ENCODE measurements around the gene TAOK2. TPM values are rescaled to one million over a fixed set of nuclear protein-coding genes. Genes with fewer than 3 reads are reported as not detected.

The TAOK2 gene
- polyA plus RNA-seq, 2 of the 4 experiments (the other 2 are of a cell fraction), result 13.7 to 30.8 TPM

DNA sequence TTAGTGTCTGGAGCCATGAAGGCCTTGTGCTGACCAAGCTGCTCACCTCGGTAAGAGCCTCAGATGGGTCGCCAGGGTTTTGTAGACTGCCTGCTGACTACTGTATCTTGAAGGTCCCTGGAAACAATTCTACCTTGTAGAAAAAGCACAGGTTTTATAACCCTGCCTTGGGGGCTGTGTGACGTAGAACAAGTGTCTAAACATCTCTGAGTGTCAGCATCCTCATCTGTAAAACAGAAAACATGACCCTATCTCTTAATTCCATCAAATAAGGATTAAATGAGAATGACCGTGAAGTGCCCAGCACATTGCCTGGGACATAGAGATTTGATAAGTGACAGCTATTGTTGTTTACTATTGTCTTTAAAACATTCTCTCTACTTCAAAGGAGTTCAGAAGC is 5.5 kb upstream of the TAOK2 start:
- Histone ChIP-seq H3K9me3 (peaks cover 4% of the 10 kb centered on the region; the same call in 1 of the 3 replicates), H3K4me2 (no peak overlapping the region), H3K27ac (no peak overlapping the region), H3K4me3 (no peak overlapping the region), H3K4me1 (no peaks in the 10 kb centered on the region; the same call in 2 of the 3 replicates)
- DNase-seq (ENCODE audit: low read depth in 1 of 2, low spot score in 1 of 2) (no peak), ATAC-seq (no peak), FAIRE-seq (no peak)
- no peak for TF ChIP-seq NFE2L2 (conservative IDR thresholded peaks at IDR 0.05; ENCODE audit: low read length)
- TF ChIP-seq ZFP36 (IDR thresholded peaks at IDR 0.05; ENCODE audit: borderline replicate concordance, partially characterized antibody), result peak; percentile 2
- no peak for TF ChIP-seq NR3C1 (IDR thresholded peaks at IDR 0.05)
- ChIA-PET POLR2A (interaction anchor here (0.6 kb wide), 1 partner anchor 13 kb away, joined by 3 read pairs; no protein-coding TSS in a partner anchor), CTCF (no interaction called here)
- WGBS (ENCODE audit: missing lambda C conversion rate), result 80% methylated on average over 4 of the region's 4 CpGs

DNA sequence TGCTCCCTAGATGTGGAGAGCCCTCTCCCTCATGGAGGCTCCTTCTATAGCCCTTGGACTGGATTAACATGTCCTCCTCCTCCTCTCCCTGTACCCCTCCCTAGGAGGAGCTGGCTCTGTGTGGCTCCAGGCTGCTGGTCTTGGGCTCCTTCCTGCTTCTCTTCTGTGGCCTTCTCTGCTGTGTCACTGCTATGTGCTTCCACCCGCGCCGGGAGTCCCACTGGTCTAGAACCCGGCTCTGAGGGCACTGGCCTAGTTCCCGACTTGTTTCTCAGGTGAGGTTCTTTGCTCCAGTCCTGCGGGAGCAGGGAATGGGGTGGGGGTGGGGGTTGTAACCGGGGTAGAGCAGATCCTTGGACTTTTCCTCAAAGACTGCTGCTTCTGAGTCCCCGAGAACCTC is 2.4 kb upstream of the TAOK2 start:
- WGBS (ENCODE audit: missing lambda C conversion rate), result 75% methylated on average over 8 of the region's 8 CpGs
- no peak overlapping the region for H3K27ac ChIP-seq
- H3K4me1 ChIP-seq, result peaks cover 16% of the 10 kb centered on the region
- H3K4me2 ChIP-seq, result no peak overlapping the region
- FAIRE-seq (no peak), ATAC-seq (no peak), DNase-seq (ENCODE audit: low read depth in 1 of 2, low spot score in 1 of 2) (no peak)
- H3K4me3 ChIP-seq, result no peak overlapping the region
- peaks cover 4% of the 10 kb centered on the region; the same call in 1 of the 3 replicates for H3K9me3 ChIP-seq
- ChIA-PET POLR2A (interaction anchor here (0.6 to 1.5 kb wide), 2 partner anchors 10 to 46 kb away, joined by 3 to 4 read pairs; partner anchors contain the start of gene TMEM219), CTCF (interaction anchor here (1.3 to 1.5 kb wide), 2 partner anchors 10 to 44 kb away, joined by 3 to 6 read pairs; partner anchors contain the start of gene TMEM219)
- TF ChIP-seq CHD4 (IDR thresholded peaks at IDR 0.05; ENCODE audit: borderline replicate concordance) (no peak), JUN (IDR thresholded peaks at IDR 0.05) (no peak), NPAS2 (CRISPR knock-in tag; IDR thresholded peaks at IDR 0.05; ENCODE audit: borderline replicate concordance) (no peak), POLR2A (IDR thresholded peaks at IDR 0.05; ENCODE audit: low read length) (no peak)
- TF ChIP-seq, protein P1, sequence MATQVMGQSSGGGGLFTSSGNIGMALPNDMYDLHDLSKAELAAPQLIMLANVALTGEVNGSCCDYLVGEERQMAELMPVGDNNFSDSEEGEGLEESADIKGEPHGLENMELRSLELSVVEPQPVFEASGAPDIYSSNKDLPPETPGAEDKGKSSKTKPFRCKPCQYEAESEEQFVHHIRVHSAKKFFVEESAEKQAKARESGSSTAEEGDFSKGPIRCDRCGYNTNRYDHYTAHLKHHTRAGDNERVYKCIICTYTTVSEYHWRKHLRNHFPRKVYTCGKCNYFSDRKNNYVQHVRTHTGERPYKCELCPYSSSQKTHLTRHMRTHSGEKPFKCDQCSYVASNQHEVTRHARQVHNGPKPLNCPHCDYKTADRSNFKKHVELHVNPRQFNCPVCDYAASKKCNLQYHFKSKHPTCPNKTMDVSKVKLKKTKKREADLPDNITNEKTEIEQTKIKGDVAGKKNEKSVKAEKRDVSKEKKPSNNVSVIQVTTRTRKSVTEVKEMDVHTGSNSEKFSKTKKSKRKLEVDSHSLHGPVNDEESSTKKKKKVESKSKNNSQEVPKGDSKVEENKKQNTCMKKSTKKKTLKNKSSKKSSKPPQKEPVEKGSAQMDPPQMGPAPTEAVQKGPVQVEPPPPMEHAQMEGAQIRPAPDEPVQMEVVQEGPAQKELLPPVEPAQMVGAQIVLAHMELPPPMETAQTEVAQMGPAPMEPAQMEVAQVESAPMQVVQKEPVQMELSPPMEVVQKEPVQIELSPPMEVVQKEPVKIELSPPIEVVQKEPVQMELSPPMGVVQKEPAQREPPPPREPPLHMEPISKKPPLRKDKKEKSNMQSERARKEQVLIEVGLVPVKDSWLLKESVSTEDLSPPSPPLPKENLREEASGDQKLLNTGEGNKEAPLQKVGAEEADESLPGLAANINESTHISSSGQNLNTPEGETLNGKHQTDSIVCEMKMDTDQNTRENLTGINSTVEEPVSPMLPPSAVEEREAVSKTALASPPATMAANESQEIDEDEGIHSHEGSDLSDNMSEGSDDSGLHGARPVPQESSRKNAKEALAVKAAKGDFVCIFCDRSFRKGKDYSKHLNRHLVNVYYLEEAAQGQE (IDR thresholded peaks at IDR 0.05), result no peak
- TF ChIP-seq, protein P2, sequence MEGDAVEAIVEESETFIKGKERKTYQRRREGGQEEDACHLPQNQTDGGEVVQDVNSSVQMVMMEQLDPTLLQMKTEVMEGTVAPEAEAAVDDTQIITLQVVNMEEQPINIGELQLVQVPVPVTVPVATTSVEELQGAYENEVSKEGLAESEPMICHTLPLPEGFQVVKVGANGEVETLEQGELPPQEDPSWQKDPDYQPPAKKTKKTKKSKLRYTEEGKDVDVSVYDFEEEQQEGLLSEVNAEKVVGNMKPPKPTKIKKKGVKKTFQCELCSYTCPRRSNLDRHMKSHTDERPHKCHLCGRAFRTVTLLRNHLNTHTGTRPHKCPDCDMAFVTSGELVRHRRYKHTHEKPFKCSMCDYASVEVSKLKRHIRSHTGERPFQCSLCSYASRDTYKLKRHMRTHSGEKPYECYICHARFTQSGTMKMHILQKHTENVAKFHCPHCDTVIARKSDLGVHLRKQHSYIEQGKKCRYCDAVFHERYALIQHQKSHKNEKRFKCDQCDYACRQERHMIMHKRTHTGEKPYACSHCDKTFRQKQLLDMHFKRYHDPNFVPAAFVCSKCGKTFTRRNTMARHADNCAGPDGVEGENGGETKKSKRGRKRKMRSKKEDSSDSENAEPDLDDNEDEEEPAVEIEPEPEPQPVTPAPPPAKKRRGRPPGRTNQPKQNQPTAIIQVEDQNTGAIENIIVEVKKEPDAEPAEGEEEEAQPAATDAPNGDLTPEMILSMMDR (IDR thresholded peaks at IDR 0.05), result no peak

DNA sequence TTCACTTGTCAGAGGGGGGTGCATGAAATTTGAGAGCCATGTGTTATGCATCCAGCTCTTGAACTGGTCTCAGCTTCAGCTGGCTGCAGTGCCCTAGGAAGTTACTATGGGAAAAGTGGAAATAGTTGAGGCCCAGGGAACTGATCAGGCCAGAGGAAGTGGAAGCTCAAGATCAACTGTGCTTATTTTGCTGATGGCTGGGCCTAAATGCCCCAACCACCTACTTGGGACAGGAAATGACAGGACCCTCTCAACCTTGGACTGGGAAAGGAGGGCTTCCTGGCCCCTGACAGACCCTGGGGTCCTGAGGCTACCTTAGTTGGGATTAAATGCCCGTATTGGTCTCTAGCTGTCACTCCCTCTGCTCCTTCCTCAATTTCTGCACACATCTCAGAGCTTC is 1.2 kb upstream of the TAOK2 start:
- no peak overlapping the region for H3K27ac ChIP-seq
- FAIRE-seq, result no peak
- POLR2A ChIA-PET, result interaction anchor here (0.6 to 2.0 kb wide), 8 partner anchors 11 to 161 kb away, joined by 3 to 27 read pairs (median 8); partner anchors contain the start of genes ASPHD1, KCTD13, SEZ6L2 and TMEM219

More for the DNA sequence above, 1.2 kb upstream of the TAOK2 start:
- Histone ChIP-seq H3K9me3 (peaks cover 4% of the 10 kb centered on the region; the same call in 1 of the 3 replicates), H3K4me2 (no peak overlapping the region), H3K4me1 (peaks cover 19% of the 10 kb centered on the region), H3K4me3 (no peak overlapping the region)
- WGBS (ENCODE audit: missing lambda C conversion rate), result 100% methylated on average over 1 of the region's 1 CpG
- CTCF ChIA-PET, result interaction anchor here (0.6 to 2.7 kb wide), 11 partner anchors 11 to 157 kb away, joined by 3 to 18 read pairs (median 5); partner anchors contain the start of genes TLCD3B and TMEM219
- ATAC-seq (no peak), DNase-seq (ENCODE audit: low read depth in 1 of 2, low spot score in 1 of 2) (no peak)
- TF ChIP-seq, protein P3, sequence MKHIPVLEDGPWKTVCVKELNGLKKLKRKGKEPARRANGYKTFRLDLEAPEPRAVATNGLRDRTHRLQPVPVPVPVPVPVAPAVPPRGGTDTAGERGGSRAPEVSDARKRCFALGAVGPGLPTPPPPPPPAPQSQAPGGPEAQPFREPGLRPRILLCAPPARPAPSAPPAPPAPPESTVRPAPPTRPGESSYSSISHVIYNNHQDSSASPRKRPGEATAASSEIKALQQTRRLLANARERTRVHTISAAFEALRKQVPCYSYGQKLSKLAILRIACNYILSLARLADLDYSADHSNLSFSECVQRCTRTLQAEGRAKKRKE (CRISPR knock-in tag; IDR thresholded peaks at IDR 0.05; ENCODE audit: low read depth), result no peak
- TF ChIP-seq KDM1A (IDR thresholded peaks at IDR 0.05; ENCODE audit: low read depth), result no peak
- TF ChIP-seq TFCP2L1 (CRISPR knock-in tag; IDR thresholded peaks at IDR 0.05), result no peak
- TF ChIP-seq, protein P4, sequence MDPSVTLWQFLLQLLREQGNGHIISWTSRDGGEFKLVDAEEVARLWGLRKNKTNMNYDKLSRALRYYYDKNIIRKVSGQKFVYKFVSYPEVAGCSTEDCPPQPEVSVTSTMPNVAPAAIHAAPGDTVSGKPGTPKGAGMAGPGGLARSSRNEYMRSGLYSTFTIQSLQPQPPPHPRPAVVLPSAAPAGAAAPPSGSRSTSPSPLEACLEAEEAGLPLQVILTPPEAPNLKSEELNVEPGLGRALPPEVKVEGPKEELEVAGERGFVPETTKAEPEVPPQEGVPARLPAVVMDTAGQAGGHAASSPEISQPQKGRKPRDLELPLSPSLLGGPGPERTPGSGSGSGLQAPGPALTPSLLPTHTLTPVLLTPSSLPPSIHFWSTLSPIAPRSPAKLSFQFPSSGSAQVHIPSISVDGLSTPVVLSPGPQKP (IDR thresholded peaks at IDR 0.05; ENCODE audit: low read depth, low read length), result no peak
- TF ChIP-seq, protein P5, sequence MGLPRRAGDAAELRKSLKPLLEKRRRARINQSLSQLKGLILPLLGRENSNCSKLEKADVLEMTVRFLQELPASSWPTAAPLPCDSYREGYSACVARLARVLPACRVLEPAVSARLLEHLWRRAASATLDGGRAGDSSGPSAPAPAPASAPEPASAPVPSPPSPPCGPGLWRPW (IDR thresholded peaks at IDR 0.05), result no peak
- TF ChIP-seq MYC (IDR thresholded peaks at IDR 0.05; ENCODE audit: borderline replicate concordance, low read length), result no peak
- TF ChIP-seq ESRRA (IDR thresholded peaks at IDR 0.05; ENCODE audit: borderline replicate concordance, low read length), result no peak

Data from A549 (cell line).